Epithelial cell of prostate (primary cell): ENCODE measurements around the gene BLOC1S3.

Experiments used
- DNase-seq: peaks from one replicate; pipeline ENCODE4 v3.0.0-alpha.2; 2011; ENCODE audit warnings: low read depth, low spot score
- H3K27ac ChIP-seq: fragments of 450-650 bp; 2 replicates; pipeline ENCODE4 v1.5.1; 2017; ENCODE audit warnings: mild to moderate bottlenecking

The BLOC1S3 gene

DNA sequence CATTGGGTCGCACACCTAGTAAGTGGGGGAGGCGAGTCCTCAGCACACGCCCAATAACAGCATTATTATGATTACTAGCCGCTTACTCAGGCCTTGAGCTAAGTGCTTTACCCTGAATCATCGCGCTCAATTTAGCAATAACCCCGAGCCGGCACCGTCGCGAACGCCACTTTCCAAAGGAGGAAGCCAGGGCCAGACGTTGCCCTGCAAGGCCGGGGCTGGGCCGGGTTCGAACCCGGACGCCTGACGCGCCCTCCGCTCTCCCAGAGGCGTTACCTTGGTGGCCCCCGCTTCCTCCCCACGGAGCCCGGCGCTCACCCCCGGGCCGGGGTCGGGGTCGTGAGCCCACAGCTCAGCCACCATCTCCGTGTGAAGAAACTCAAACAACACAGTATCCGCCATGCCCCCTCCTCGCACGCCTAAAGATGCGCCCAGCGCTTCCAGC lies 745 bp upstream of the BLOC1S3 start, which contains the start of gene TRAPPC6A:
TSS of gene TRAPPC6A (minus strand) at position 421 of the 445 bp plus-strand sequence. CDS start at position 402, 19 bp downstream.
- peak; percentile 87 for DNase-seq
- peak within 1 kb of the TSS; percentile 99 for H3K27ac ChIP-seq

DNA sequence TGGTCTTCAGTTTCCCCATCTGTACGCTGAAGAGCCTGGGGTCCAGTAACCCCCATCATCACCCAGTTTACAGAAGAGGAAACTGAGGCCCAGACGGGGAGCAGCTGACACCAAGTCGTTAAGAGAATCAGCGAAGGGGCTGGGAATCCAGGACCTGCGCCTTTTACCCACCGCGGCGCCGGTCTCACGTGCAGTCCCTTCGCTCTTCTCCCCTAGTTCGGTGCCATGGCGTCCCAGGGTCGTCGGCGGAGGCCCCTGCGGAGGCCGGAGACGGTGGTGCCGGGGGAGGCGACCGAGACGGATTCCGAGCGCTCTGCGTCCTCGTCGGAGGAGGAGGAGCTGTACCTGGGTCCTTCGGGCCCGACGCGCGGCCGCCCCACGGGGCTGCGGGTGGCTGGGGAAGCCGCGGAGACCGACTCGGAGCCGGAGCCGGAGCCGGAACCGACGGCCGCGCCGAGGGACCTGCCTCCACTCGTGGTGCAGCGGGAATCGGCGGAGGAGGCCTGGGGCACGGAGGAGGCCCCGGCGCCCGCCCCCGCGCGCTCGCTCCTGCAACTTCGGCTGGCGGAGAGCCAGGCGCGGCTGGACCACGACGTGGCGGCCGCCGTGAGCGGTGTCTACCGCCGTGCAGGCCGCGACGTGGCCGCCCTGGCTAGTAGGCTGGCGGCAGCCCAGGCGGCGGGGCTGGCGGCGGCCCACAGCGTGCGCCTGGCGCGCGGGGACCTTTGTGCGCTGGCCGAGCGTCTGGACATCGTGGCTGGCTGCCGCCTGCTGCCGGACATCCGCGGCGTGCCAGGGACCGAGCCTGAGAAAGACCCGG lies 698 bp downstream of the BLOC1S3 start:
- H3K27ac ChIP-seq, result peak overlapping the region; percentile 99
- DNase-seq, result no peak

DNA sequence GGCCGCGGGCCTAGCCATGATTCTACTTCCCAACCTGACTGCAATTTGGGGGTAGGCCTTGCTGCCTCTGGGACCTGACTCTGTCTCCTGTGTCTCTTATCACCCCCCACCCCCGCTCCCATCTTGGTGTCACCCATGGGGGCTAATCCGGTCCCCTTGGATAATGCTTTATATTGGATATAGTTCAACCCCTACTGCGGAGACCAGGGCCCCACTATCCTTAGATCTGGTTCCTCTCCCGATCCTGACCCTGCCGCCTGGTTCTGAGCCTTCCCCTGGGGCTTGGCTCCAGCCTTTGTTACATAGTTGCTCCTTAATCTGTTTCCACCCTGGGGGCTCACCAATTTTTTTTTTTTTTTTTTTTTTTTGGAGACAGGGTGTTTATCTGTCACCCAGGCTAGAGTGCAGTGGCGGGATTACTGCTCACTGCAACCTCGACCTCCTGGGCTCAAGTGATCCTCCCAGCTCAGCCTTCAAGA lies 1.3 kb downstream of the BLOC1S3 start:
- H3K27ac ChIP-seq, result peak overlapping the region; percentile 99
- DNase-seq, result no peak

DNA sequence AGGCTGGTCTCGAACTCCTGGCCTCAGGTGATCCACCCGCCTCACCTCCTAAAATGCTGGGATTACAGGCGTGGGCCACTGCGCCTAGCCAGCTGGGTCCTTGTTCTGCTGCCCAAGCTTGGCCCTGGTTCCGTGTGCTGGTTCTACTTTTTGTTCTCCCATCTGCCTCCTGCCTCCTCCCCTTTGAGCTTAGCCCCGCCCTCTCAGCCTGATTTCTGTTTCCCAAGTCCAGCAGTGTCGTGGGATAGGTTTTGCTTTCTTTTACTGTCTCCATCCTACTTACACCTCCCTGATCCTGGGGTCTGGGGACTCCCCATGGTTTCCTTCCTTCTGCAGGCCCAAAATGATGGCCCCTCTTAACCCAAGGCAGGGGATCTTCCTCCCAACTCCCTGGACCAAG lies 2.4 kb downstream of the BLOC1S3 start:
- no peak overlapping the region for H3K27ac ChIP-seq
- DNase-seq, result no peak

DNA sequence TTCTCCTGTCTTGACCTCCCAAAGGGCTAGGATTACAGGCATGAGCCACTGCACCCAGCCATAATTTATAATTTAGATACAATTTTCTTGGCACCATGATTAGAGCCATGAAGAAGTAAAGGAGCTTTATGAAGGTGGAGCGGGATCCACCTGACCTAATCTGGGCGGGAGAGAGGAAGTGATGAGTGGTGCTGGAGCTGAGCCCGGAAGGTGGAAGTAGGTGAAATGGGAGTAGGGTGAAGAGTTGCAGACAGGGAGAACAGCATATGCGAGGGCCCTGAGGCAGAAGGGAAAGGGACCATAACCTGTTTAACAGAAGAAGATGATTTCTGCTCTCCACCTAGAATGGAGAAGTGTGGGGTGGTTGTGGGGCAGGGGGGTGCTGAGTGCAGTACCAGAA lies 4.2 kb downstream of the BLOC1S3 start:
- no peak overlapping the region for H3K27ac ChIP-seq
- no peak for DNase-seq

DNA sequence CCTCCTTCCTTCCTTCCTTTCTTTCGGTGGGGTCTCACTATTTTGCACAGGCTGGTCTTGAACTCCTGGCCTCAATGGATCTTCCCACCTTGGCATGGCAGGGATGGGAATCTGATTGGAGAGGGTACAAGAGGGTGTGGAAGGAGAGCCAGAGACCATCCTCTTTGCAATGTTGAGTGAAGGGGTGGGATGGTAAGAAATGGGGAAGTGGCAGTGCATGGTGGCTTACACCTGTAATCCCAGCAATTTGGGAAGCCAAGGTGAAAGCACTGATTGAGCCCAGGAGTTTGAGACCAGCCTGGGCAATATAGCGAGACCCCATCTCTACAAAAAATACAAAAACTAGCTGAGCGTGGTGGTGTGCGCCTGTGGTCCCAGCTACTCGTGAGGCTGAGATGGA lies 5.5 kb downstream of the BLOC1S3 start:
- no peak for DNase-seq
- no peak overlapping the region for H3K27ac ChIP-seq

DNA sequence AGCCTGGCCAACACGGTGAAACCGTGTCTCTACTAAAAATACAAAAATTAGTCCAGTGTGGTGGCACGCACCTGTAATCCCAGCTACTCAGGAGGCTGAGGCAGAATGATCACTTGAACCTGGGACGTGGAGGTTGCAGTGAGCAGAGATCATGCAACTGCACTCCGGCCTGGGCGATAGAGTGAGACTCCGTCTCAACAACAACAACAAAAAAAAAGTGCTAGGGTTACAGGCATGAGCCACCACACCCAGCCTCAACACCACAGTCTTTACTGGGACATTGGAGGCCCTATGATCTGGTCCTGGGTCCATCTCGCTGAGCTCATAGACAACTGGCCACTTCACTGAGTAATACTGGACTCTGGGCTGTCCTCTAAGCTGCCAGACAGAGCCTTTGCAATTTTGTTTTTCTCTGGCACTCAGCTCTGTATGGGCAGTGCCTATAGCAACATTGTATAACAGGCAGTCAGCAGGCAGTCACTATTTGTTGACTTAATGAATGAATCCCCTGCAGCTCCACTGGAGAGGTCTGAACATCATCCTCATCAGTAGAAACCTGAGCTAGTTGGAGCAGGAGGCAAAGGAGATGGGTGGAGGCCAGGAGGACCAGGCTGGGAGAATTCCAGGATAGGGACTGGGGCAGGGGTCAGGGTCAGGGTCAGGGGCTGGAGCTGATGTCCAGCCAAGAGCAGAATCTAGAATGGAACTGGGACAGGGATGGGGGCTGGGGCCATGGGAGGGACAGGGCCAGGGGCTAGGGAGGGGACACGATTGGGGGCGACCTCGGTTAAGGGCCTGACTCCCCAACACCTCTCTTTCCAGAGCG lies 8.1 kb downstream of the BLOC1S3 start:
- H3K27ac ChIP-seq, result no peak overlapping the region
- no peak for DNase-seq

DNA sequence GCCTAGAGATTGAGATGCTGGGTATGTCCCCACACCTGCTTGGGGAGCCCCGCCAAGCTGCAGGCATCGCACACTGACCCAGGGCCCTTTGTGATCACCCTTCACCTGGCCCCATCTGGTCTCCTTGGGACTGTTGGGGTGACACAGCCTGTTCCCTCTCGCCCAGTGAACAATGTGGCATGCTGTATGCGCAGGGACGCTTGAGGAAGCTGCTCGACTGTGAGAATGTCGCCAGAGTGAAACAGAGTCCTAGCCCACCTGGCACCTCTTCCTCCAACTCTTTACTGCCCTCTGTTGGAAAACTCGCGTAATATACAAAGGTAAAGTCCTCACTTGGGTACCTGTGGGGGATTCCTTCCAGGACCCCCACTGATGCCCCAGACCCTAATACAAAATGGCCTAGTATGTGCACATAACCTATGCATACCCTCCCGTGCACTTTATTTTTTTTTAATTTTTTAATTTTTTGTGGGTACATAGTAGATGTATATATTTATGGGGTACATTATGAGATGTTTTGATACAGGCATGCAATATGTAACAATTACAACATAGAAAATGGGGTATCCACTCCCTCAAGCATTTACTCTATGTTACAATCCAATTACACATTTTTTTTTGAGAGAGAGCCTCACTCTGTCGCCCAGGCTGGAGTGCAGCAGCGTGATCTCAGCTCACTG lies 9.0 kb downstream of the BLOC1S3 start:
- DNase-seq, result no peak
- H3K27ac ChIP-seq, result no peak overlapping the region

DNA sequence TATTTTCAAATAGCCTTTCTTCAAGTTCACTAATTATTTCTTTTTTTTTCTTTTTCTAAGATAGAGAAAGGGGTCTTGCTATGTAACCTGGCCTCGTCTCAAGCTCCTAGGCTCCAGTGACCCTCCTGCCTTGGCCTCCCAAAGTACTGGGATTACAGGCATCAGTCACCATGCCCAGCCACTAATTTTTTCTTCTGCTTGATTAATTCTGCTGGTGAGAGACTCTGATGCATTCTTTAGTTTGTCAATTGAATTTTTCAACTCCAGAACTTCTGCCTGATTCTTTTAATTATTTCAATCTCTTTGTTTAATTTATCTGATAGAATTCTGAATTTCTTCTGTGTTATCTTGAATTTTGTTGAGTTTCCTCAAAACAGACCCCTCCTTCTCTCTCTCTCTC lies 11.4 kb downstream of the BLOC1S3 start:
- no peak for DNase-seq
- H3K27ac ChIP-seq, result no peak overlapping the region

DNA sequence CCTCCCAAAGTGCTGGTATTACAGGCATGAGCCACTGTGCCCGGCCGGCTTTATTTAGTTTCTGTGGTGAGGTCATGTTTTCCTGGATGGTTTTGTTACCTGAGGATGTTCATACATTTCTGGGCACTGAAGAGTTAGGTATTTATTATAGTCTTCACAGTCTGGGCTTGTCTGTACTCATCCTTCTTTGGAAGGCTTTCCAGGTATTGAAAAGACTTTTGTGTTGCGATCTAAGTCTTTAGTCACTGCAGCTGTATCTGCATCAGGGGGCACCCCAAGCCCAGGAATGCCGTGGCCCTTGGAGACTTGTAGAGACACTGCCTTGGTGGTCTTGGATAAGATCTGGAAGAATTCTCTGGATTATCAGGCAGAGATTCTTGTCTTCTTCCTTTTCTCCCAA lies 12.8 kb downstream of the BLOC1S3 start:
- peak overlapping the region; percentile 73 for H3K27ac ChIP-seq
- DNase-seq, result peak; percentile 82

DNA sequence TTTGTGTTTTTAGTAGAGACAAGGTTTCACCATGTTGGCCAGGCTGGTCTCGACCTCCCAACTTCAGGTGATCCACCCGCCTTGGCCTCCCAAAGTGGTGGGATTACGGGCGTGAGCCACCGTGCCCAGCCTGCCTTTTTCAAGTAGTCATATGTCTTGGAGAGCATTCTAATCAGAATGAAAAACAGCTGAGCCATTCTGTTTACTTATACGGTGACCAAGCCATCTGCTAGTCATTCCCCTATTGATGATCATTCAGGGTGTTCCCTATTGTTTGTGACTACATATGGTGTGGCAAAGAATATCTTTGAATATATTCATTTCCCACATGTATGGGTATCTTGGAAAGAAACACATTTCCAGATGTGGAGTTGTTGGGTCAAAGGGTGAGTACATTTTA lies 17.2 kb downstream of the BLOC1S3 start:
- no peak for DNase-seq
- peak overlapping the region; percentile 40 for H3K27ac ChIP-seq

DNA sequence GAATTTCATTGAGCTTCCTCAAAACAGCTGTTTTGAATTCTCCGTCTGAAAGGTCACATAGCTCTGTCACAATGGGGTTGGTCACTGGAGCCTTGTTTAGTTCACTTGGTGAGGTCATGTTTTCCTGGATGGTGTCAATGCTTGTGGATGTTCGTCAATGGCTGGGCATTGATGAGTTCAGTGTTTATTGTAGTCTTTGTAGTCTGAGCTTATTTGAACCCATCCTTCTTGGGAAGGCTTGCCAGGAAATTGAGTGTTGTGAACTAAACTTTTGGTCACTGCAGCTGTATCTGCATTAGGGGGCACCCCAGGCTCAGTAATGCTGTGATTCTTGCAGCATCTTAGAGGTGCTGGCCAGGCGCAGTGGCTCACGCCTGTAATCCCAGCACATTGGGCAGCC lies 22.0 kb downstream of the BLOC1S3 start:
- no peak for DNase-seq
- H3K27ac ChIP-seq, result no peak overlapping the region

DNA sequence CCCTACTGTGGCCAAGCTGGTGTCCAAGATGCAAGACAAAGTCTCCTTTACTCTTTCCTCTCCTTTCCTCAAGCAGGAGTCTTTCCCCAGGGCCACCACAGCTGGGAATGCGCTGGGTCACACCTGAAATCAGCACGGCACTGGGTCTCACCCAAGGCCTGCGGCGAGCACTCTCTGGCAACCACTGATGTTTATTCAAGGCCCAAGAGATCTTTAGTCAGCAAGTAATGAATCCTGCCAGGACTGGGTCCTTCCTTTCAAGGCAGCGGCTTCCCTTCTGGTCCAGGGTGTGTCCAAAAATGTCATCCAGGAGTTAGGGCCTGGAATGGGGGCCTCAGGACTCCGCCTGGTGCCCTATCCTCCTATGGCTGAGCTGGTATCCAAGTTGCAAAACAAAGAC lies 24.1 kb downstream of the BLOC1S3 start:
- H3K27ac ChIP-seq, result peak overlapping the region; percentile 3
- no peak for DNase-seq

DNA sequence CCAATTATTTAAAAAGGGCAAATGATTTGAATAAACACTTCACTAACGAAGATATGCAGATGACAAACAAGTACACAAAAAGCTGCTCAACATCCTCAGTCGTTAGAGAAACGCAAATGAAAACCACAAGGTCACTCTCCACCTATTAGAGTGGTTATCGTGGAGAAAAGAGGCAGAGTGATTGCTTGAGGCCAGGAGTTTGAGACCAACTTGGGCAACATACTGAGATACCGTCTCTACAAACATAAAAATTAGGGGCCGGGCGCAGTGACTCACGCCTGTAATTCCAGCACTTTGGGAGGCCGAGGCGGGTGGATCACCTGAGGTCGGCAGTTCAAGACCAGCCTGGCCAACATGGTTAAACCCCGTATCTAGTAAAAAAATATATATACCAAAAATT lies 27.2 kb downstream of the BLOC1S3 start:
- no peak overlapping the region for H3K27ac ChIP-seq
- no peak for DNase-seq

DNA sequence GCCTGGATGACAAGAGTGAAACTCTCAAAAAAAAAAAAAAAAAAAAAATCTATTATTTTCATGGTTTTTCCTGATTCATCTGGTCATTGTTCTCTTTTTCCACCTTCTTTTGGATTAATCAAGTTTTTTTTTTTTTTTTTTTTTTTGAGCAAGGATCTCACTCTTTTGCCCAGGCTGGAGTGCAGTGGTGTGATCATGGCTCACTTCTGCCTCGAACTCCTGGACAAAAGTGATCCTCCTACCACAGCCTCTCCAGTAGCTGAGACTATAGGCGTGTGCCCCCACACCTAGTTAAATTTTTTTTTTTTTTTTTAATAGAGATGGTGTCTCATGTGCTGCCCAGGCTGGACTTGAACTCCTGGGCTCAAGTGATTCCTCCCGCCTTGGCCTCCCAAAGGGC lies 27.7 kb downstream of the BLOC1S3 start:
- H3K27ac ChIP-seq, result no peak overlapping the region
- no peak for DNase-seq

DNA sequence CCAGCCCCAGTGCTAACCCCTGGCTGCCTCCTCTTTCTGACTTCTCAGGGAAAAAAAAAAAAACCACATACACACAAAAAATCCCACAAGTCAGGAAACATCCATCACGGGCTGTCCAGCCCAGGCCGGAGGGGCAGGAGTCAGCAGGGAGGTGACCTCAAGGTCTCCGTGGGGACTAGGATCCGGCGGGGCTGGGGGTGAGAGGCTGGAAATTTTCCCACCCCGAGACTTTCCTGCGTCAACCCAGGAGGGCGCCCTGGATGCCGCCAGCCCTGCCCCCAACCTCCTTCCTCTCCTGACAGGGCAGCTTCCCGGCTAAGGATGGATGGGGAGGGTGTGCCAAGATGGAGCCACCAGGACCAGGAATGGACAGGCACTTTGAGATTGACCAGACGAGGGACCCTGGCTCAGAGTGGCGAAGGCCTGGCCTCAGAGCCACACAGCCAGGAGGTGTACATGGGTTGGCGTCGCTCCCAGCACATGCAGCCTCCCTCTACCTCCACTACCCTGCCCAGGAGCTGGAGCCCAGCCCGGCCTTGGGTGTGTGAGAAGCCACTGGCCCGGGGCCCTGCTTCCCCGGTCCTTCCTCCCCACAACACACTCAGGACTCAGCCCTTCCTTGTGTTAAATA lies 33.3 kb downstream of the BLOC1S3 start:
- H3K27ac ChIP-seq, result no peak overlapping the region
- DNase-seq, result no peak

DNA sequence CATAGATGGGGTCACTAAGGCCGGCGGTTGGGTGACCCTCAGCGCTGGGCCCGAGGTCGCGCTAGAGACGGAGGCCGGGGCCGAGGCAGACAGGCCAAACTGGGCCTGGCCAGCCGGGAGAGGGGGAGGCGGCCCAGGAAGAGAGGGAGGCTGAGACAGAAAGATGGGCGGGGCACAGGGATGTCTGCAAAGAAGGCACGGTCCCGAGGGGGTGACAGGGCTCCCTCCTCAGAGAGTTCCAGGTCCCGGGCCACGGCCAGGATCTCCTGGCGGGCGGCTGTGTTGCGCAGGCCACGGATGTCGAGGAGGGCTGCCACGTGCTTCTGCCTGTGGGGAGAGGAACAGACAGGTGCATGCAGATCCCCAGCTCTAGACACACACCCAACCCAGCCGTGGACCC lies 34.4 kb downstream of the BLOC1S3 start:
- no peak overlapping the region for H3K27ac ChIP-seq
- DNase-seq, result no peak

DNA sequence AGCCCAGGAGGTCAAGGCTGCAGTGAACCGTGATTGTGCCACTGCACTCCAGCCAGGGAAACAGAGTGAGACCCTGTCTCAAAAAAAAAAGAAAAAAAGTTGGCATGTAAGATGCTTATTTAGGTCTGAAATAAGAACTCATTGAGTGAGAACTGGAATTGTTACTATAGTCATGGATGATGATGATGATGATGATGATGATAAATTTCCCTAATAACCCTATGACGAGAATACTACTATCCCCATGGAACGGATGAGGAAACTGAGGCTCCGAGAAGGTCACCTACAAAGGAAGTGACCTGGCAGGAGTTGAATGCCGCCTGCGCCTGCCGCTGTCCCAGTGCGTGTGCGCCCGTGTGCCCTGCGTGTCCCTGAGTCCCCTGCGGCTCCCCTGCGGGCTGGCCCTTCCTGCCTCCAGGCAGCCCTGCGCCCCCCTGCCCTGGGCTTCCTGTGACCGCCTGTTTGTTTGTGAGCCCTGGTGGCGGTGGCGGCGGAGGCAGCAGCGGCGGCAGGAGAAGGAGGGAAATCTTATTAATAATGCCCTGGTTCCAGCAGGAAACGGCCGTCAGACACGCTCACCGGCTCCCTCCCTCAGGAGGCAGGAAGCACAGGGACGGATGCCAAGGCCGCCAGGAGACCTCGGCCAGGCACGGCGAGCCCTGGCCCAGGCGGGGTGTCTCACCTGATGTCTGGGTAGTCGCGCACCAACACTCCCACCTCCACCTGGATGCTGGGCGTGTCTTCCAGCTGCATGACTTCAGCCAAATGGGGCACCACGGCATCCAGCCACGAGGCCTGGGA lies 37.0 kb downstream of the BLOC1S3 start:
- no peak for DNase-seq
- no peak overlapping the region for H3K27ac ChIP-seq

DNA sequence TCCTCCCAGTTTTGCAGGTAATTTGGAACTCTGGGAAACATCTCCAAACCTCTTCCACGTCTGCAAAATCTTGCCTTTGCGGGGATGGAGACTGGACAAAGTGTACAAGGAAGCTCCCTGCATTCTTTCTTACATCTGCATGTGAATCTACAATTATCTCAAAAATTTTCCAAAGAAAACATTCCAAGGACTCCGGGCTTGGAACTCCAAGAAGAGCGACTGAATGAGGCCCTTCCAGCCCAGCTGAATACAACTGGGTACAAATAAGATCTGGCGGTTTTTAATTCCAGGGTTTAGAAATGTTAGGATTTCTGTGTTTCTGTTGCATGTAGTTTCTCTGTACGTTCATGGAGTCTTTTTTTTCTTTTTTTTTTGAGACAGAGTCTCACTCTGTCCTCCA lies 38.1 kb downstream of the BLOC1S3 start:
- no peak overlapping the region for H3K27ac ChIP-seq
- no peak for DNase-seq
